NCI-H82 treated with DMSO at 0.1 percent for 48 hours (cell line): ENCODE results near the gene CRHR1.
A peak's percentile ranks its signal among the peaks of the same experiment; 100 is the strongest.

ENCODE experiments used
- DNase-seq: peaks from one replicate; lab custom pipeline; 2025; ENCODE audit not compliant: unreplicated experiment; lab: John Stamatoyannopoulos, UW

CRHR1 gene

GRCh38 chr17:45841186-45841585 lies 57.1 kb downstream of the CRHR1 start:
- DNase-seq: no peak

DNA sequence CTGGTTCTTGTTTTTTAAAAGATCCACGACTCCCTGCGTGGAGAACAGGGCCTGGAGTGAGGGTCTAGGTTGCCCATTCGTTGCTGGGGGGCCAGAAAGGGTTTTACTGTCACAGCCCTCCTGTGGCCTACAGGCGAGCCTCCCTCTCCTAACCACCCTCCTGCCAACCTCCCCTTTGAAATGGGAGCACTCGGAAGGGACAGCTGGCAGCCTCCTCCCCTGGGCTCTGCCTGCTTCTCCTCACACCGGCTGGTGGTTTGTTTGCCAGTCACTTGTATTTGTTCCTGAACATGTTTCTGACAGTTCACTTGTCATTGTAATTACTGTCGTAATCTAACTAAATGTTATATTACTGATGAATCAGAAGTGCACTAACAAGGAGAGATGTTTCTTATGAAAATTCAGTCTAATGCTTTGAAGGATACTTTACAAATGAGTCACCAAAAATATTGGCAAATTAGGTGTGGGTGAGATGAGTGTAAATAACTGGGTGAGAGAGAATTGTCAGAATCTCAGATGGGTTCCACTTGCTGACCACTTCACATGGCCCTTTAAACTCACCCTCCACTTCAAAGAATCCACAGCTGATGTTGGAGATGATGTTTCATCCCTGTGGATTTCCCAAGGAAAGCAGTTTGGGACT lies 57.9 kb downstream of the CRHR1 start:
- DNase-seq: no peak

GRCh38 chr17:45843722-45844121 lies 59.6 kb downstream of the CRHR1 start:
- no peak for DNase-seq

DNA sequence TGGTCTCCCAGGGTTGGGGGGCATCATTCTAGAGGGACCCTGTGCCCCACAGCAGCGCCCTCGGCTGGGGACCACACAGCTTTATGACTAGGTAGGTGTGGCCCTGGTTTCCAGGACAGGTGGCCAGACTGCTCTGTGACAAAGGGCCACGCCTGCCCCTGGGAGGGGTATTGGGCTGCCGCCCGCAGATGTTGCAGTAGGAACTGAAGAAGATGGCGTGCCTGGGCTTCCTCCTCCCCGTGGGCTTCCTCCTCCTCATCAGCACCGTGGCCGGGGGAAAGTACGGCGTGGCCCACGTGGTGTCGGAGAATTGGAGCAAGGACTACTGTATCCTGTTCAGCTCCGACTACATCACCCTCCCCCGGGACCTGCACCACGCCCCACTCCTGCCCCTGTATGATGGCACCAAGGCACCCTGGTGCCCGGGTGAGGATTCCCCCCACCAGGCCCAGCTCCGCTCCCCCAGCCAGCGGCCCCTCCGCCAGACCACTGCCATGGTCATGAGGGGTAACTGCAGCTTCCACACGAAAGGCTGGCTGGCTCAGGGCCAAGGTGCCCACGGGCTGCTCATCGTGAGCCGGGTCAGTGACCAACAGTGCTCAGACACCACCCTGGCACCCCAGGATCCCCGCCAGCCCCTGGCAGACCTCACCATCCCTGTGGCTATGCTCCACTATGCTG lies 60.7 kb downstream of the CRHR1 start, which contains the start of gene SPPL2C:
TSS of gene SPPL2C (plus strand) at position 187 of the 681 bp plus-strand sequence. CDS start at position 213, 26 bp downstream.
- no peak for DNase-seq

DNA sequence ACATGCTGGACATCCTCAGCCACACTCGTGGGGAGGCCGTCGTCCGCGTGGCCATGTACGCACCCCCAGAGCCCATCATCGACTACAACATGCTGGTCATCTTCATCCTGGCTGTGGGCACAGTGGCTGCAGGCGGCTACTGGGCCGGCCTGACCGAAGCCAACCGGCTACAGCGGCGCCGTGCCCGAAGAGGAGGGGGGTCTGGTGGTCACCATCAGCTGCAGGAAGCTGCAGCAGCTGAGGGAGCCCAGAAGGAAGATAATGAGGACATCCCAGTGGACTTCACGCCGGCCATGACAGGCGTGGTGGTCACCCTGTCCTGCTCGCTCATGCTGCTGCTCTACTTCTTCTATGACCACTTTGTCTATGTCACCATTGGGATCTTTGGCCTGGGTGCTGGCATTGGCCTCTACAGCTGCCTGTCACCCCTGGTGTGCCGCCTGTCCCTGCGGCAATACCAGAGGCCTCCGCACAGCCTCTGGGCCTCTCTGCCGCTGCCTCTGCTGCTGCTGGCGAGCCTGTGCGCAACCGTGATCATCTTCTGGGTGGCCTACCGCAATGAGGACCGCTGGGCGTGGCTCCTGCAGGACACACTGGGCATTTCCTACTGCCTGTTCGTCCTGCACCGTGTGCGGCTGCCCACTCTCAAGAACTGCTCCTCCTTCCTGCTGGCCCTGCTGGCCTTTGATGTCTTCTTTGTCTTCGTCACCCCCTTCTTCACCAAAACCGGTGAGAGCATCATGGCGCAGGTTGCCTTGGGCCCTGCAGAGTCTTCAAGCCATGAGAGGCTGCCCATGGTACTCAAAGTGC lies 61.5 kb downstream of the CRHR1 start:
- no peak for DNase-seq

DNA sequence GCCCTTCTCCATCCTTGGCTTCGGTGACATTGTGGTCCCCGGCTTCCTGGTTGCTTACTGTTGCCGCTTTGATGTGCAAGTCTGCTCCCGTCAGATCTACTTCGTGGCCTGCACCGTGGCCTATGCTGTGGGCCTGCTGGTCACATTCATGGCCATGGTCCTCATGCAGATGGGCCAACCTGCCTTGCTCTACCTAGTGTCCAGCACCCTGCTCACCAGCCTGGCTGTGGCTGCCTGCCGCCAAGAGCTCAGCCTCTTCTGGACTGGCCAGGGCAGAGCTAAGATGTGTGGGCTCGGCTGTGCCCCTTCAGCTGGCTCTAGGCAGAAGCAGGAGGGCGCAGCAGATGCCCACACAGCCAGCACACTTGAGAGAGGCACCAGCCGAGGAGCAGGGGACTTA lies 62.1 kb downstream of the CRHR1 start:
- no peak for DNase-seq

DNA sequence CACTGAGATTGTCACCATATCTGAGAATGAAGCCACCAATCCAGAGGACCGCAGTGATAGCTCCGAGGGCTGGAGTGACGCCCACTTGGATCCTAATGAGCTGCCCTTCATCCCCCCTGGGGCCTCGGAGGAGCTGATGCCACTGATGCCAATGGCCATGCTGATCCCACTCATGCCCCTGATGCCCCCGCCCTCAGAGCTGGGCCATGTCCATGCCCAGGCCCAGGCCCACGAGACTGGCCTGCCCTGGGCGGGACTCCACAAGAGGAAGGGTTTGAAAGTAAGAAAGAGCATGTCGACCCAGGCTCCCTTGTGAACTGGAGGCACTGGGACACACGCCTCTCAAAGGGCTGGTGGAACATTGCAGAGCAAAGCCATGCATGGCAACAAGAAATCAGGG lies 62.5 kb downstream of the CRHR1 start:
- DNase-seq: no peak

DNA sequence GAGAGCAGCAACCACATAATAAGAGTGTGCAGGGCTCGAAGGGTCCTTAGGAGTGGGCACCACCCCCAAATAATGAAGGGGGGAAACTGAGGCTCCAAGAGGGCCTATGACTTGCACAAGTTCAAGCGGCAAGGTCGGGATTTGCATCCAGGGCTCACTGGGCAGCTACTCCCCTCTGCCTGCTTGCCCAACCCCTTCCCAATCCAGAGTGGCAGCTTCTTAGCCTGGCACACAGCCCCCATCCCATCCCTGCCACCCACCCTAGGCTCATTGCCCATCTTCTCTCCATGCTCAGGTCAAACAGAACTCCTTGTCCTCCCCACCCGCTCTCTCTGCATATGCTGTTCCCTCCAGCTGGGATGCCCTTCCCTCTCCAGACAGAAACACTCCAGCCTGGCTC lies 63.0 kb downstream of the CRHR1 start:
- no peak for DNase-seq

GRCh38 chr17:45847747-45848146 lies 63.6 kb downstream of the CRHR1 start:
- no peak for DNase-seq

GRCh38 chr17:45848405-45848804 lies 64.3 kb downstream of the CRHR1 start:
- DNase-seq: no peak

DNA sequence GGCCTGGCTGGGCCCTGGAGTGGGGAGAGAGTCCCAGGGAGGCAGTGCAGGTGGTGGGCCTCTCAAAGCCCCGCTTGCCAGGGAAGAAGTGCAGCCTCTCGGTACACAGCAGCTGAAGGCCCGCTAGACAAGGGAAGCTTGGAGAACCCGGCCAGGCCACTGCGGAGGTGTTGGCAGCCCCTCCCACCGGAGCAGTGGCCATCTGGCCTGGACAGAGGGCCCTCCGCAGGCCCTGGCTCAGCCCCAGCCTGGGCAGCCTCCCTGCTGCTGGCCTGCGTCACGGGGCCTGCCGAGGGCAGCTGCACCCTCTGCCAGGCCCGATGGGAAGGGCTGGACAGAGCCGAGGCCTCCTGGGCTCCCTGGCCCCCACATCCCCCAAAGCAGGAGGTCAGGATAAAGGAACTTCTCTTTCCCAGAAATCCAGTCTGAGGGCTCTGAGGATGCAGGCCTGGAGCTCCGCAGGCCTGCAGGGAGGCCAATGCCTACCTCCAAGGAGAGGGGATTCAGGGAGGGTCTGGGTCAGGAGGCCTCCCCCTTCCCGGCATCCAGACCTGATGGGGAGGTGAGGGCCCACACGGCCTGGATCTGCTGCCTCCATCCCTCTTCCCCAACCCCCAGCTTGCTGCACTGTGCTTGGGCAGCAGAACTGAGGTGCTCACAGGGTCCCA lies 64.9 kb downstream of the CRHR1 start:
- no peak for DNase-seq

GRCh38 chr17:45849536-45849990 lies 65.4 kb downstream of the CRHR1 start:
- DNase-seq: no peak

GRCh38 chr17:45850011-45850410 lies 65.9 kb downstream of the CRHR1 start:
- DNase-seq: no peak

- no peak for DNase-seq
These were observed 66.3 kb downstream of the CRHR1 start for GRCh38 chr17:45850468-45850867.

GRCh38 chr17:45851022-45851421 lies 66.9 kb downstream of the CRHR1 start:
- DNase-seq: no peak

GRCh38 chr17:45851464-45851863 lies 67.3 kb downstream of the CRHR1 start:
- no peak for DNase-seq

DNA sequence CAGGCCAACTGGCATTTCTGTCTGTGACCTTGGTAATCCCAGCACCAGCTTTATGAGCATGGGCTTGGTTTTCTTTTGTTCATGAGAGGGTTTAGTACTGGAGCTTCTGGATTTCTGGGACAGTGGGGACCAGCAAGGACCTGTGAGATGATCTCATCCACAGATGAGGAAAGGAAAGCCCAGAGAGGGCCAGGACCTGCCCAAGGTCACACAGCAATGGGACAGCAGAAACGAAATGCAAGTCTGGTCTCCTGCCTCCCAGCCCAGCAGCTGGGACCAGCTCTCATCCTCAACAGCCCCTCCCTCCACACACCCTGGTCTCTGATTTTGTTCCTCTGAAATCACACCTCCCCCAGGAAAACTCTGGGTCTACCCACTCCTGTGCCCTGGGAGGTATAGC lies 67.8 kb downstream of the CRHR1 start:
- DNase-seq: no peak

DNA sequence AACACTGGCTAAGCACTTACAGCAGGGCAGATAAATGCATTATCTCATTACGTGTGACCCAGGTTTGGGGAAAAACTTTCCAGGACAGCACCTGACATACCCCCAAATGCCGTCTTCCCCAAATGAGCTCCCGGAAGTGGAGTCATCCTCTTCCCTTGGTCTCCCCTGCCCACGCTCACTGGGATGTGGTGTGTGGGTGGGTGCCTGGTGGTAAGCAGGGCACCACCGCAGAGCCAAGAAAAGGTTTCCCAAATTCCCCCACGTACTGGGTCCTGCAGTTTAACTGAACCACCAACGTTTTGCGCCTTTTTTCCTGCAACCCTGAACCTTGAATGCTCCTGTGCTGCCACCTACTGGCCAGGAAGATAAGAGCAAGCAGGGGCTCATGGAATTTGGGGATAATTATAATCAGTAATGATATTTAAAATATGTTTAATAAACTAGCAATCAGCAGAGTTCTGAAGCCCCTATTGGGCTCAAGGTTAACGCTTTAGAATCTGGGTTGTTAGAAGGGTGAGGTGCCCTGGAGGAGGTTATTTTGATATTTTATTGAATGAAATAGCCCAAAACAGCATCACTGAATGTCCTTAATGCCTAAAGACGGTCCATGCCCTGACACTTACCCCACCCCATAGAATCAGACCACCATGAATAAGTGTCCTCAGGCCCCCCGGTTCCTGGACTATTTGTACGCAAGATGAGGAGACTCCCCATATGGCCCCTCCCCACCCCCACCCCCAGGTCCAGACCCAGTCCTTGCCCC lies 68.6 kb downstream of the CRHR1 start:
- DNase-seq: peak; percentile 44

DNA sequence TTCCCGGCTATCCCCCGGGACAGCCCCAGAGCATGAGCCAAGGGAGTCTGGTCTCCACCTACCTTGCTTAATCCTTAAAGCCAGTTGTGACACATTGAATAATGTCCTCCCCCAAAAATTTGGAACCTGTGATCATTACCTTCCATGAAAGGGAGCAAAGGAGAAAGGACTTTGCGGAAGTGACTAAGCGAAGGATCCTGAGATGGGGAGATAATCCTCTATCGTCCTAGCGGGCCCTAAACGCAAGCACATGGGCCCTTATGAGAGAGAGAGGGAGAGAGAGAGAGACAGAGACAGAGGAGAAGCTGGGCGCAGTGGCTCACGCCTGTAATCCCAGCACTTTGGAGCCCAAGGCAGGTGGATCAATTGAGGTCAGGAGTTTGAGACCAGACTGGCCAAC lies 70.1 kb downstream of the CRHR1 start:
- DNase-seq: no peak

DNA sequence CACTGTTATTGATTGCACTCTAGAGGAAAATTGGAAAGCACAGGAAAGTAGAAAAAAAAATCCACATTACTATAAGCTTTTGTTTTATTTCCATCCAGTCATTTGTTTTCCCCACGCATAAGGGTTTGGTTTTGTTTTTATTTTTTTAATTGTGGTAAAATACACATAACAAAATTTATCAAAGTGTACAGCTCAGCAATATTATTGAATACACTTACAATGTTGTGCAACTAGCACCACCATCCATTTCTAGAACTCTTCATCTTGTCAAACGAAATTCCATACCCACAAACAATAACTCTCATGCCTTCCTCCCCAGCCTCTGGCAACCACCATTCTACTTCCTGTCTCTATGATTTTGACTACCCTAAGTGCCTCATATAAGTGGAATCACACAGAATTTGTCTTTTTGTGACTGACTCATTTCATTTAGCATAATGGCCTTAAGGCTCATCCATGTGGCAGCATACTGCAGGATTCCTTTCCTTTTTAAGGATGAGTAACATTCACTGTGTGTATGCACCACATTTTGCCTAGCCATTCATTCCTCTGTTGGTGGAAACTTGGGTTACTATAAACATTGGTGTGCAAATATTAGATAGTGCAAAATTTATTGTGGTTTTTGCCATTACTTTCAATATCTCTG lies 71.7 kb downstream of the CRHR1 start:
- DNase-seq: no peak
